ENCODE measurements around the gene ABCD3. TPM values are rescaled to one million over a fixed set of nuclear protein-coding genes. Genes with fewer than 3 reads are reported as not detected.
"Not testable (repeated sequence)": the region's sequence is repeated elsewhere in the genome, so short reads cannot be mapped to it uniquely, and the experiment has no call there.

The ABCD3 gene
- total RNA-seq (2014; rRNA removed; shearing (Covaris generic)), result 25.0 and 27.5 TPM in 2 replicates

GRCh38 chr1:94417978-94418663 is at the start of gene ABCD3:
ABCD3 (plus strand) TSS chr1:94418389; CDS start chr1:94418479, 90 bp downstream.
- DNase-seq (ENCODE audit: low spot score), result peak; percentile 96

- peak; percentile 31 for DNase-seq (ENCODE audit: low spot score)
Observed at GRCh38 chr1:94372771-94373170, 45.4 kb upstream of the ABCD3 start.

DNA sequence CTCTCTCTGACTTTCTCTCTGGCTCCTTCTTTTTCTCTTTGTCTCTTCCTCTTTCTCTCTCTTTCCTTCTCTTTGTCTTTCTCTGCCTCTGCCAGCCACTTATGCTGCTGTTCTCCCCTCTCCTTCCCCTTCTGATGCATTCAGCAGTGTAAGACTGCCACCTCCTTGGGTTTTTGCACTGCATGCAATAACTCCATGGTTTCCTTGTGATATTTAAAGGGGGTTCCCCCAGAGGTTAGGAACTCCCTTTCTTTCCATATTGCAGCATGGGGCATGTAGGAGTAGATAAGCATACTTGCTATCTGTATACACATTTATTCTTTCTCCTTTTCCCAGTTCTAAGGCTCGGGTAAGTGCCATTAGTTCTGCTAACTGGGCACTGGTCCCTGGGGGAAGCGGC is 44.9 kb upstream of the ABCD3 start:
- DNase-seq (ENCODE audit: low spot score), result not testable (repeated sequence)

- DNase-seq (ENCODE audit: low spot score), result peak; percentile 22
Observed at GRCh38 chr1:94375666-94376065, 42.5 kb upstream of the ABCD3 start.

DNA sequence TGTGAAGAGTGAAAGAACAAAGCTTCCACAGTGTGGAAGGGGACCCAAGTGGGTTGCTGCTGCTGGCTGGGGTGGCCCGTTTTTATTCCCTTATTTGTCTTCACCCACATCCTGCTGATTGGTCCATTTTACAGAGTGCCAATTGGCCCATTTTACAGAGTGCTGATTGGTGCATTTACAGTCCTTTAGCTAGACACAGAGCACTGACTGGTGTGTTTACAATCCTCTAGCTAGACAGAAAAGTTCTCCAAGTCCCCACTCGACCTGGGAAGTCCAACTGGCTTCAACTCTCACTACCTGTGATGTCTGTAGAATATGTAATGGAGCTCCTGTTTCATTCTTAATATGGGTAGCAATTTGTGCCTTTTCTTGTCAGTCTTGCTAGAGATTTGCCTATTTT is 39.7 kb upstream of the ABCD3 start:
- not testable (repeated sequence) for DNase-seq (ENCODE audit: low spot score)

- no peak for DNase-seq (ENCODE audit: low spot score)
Observed at GRCh38 chr1:94379615-94380014, 38.6 kb upstream of the ABCD3 start.

DNA sequence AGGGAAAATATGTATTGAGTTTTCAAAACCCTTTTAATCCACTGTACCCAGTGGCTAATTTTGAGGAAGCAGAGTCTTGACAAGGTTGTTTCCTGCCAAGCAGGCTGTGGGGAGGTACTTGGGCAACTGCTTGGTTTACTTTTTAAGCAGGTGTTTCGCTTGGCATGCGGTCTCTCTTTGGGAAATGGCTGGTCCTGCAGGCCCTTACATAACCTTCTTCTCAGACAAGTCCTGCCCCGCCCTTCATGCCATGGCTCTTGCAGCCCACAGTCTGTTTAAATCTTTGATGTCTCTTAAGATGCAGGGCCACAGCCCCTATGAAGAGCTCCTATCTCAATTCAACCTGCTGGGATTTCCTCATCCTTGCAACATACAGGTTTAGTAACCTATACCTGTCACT is 36.0 kb upstream of the ABCD3 start:
- DNase-seq (ENCODE audit: low spot score), result peak; percentile 62

- peak; percentile 94 for DNase-seq (ENCODE audit: low spot score)
Observed at GRCh38 chr1:94383966-94384408, 34.2 kb upstream of the ABCD3 start.

DNA sequence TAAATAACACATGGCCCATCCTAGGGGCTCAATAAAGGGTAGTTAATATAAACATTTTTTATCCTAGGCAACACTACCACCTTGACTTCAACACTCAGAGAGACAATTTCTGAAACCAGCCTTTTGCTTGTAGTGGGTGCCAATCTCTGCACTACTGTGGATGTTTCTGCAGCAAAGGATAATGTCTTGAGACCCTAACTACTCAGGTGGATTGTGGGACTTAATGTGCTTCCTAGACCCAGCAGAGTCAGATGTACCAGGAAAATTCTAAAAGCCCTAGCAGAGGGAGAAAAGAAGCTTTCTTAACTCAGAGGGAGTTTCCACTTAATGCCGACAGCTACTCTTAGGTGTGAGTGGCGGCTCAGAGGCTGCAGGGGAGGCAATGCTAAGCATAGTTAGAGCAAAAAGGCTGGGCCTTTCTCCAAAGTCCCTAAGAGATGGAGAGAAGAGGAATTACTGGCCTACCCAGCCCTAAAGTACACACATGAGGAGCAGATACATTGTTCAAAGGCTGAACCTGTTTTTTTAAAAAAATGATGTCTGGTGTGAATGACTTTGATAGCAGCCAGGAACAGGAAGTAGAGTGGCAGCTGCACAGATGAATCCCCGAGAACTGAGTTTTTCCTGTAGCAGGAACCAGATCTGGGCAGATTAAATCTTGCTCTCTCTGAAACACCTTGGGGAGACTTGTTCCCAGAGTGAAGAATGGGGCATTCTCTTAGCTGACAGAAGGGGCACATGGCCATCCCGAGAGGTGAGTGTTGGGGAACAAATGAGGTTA is 33.5 kb upstream of the ABCD3 start:
- peak; percentile 74 for DNase-seq (ENCODE audit: low spot score)

DNA sequence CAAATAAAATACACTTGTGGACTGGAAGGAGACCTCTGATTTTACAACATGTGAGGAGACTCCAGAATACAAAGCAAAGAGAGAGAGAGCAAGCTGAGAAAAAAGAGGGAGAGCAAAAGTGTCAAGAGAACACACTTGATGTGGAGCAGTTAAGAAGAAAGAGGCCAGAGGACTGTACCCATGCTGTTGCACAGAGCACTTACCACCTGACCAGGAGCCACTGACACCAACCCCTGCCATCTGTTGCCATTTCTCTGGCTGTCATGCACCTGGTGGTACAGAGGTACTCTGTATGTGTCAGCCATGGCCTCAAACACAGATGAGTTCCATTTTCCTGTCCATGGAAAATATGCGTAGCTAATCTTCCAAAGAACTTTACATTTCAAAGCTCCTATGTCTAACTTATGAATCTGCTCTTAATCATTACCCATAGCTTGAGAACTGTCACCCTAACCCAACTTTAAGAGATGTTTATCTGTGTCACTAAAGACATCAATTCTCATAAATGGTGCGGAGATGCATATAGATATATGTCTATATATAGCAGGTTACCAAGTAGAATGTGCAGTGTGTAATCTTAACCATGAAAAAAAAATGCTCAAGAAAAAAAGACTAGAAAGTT is 32.8 kb upstream of the ABCD3 start:
- peak; percentile 16 for DNase-seq (ENCODE audit: low spot score)

DNA sequence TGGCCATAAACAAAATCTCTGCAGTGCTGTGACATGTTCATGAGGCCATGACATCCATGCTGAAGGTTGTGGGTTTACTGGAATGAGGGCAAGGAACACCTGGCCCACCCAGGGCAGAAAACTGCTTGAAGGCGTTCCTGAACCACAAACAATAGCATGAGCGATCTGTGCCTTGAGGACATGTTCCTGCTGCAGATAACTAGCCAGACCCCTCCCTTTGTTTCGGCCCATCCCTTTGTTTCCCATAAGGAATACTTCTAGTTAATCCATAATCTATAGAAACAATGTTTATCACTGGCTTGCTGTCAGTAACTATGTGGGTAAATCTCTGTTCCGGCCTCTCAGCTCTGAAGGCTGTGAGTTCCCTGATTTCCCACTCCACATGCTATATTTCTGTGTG is 28.9 kb upstream of the ABCD3 start:
- no peak for DNase-seq (ENCODE audit: low spot score)

DNA sequence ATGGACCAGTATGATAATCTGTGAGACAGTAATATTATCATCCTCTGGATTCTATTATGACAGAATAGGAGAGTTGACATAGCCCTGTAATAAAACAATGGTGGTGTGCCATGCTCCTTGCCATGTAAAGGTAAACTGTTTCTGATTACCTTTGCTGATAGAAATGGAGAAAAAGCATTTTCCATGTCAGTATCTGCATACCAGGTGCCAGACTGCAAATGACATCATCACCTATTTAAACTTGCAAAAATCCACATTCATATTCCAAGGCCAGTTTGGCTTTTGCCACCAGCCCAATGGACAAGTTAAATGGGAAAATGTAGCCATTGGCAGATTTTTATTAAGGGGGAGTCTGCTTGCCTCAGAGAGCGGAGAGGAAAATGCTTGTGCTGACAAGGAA is 23.9 kb upstream of the ABCD3 start:
- DNase-seq (ENCODE audit: low spot score), result no peak

DNA sequence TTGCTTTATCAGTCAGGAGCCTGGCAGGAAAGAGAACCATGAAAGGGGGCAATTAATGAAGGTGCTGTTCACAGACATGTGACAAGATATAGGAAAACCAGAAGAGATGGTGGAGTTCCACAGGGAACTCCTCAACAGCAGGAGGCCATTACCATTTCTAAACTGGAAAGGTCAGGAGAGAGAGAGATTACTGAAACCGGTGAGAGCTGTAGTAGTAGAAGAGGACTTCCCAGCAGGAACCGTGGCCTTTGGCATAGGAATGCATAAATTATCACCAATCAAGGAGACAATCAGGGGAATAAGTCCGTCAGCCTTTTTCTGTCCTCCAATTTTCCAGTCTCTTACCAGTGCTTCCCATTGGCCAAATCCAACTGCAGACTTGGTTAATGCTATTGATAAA is 23.0 kb upstream of the ABCD3 start:
- DNase-seq (ENCODE audit: low spot score), result no peak

GRCh38 chr1:94395748-94396309 is 22.4 kb upstream of the ABCD3 start:
- DNase-seq (ENCODE audit: low spot score), result no peak

- DNase-seq (ENCODE audit: low spot score), result no peak
Observed at GRCh38 chr1:94396356-94397010, 21.7 kb upstream of the ABCD3 start.

DNA sequence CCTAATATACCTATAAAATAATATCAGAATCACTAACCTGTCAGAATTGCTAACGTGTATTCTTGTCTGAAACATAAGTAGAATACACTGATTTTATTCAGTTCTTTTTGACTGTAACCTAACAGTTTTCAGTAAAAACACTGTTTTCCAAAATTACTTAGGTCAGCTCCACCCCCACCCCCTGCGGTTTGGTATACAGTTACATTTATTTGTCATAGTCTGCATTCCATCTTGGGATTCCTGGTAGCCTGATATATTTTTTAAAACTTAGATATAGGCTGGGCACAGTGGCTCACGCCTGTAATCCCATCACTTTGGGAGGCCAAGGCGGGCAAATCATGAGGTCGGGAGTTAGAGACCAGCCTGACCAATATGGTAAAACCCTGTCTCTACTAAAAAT is 19.8 kb upstream of the ABCD3 start:
- DNase-seq (ENCODE audit: low spot score), result no peak

DNA sequence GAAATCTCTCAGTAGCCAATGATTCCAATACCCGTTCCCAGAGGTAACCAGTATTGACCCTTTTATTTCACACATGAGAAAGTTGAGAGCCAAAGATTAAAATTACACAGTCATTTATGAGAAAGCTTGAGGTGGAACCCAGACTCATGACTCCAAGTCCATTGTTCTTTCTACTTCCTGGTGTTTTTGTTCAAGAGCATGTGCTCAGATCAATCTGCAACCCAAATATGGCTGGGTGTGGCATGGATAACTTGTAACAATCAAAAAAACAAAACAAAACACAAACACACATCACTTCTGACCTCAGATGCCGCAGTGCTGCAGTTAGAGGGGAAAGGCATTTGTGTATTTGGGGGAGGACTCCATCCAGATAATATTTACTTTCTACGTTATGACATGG is 18.7 kb upstream of the ABCD3 start:
- no peak for DNase-seq (ENCODE audit: low spot score)

DNA sequence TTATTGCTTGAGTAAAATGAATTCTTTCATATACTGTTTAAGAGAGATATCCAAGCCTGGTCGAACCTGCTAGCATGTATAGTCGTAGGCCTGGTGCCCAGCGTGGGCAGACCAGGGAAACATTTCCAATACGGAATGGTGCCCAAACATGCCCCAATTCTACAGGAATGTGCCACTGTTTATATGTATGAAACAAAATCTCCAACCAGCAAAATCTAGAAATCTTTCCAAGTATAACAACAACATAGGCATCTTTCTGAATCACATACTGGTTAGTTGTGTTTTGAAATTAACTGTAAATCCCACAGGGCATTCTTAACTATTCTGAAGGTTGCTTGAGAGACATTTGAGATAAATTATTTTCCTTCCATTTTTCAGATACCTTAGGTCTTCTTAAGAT is 17.0 kb upstream of the ABCD3 start:
- DNase-seq (ENCODE audit: low spot score), result no peak

DNA sequence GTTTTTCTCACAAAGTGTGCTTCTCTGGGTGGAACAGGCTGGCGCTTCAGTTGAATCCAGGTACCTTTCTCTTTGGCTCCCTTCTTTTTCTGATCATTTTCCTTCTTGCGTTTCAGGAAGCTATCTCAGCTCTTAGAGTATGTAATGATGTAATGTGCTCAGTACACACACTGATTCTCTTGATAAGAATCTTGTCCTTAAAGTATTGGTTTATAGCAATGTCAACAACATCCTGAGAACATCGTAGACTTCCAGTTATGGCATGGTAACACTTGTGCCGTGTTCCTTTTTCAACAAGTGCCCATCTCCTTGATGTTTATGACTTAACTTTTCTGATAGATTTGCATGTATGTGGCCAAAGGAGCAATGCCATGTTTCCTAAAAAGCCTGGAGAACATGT is 11.7 kb upstream of the ABCD3 start:
- peak; percentile 26 for DNase-seq (ENCODE audit: low spot score)

DNA sequence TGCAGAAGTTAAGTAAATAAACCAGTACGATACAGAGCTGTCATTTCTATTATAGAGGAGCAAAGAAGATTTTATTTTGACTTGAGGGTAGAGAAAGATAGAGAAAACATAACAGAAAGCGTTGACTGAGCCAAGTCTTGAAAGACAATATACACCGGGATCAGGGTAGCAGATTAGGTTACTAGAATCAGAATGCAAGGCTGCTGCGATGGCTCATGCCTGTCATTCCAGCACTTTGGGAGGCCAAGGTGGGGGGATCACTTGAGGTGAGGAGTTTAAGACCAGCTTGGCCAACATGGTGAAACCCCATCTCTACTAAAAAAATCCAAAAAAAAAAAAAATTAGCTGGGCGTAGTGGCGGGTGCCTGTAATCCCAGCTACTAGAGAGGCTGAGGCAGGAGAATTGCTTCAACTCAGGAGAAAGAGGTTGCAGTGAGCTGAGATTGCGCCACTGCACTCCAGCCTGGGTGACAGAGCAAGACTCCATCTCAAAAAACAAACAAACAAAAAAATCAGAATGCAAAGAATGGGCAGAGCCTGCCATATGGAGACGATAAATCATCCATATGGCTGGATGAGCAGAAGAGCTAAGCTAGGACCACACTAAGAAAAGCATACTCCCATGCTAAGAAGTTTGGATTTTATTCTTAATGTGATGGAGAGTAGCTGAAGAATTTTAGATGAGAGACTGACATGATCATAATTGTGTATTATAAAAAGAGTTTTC is 9.9 kb upstream of the ABCD3 start:
- DNase-seq (ENCODE audit: low spot score), result no peak

DNA sequence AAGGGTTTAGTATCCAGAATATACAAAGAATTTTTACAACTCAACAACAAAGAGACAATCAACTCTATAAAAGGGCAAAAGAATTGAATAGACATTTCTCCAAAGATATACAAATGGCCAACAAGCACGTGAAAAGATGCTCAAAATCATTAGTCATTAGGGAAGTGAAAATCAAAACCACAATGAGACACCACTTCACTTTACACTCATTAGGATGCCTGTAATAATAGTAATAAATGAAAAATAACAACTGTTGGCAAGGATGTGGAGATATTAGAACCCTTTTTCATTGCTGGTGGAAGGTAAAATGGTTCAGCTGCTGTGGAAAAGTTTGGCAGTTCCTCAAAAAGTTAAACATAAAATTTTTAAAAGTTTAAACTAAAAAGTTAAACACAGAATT is 7.0 kb upstream of the ABCD3 start:
- no peak for DNase-seq (ENCODE audit: low spot score)
